ENCODE results near the gene CMIP. TPM values are rescaled to one million over a fixed set of nuclear protein-coding genes. Genes with fewer than 3 reads are reported as not detected.

The CMIP gene
- polyA plus RNA-seq, 1 of the 3 experiments (the other 2 are of a cell fraction) = 5.4 TPM

DNA sequence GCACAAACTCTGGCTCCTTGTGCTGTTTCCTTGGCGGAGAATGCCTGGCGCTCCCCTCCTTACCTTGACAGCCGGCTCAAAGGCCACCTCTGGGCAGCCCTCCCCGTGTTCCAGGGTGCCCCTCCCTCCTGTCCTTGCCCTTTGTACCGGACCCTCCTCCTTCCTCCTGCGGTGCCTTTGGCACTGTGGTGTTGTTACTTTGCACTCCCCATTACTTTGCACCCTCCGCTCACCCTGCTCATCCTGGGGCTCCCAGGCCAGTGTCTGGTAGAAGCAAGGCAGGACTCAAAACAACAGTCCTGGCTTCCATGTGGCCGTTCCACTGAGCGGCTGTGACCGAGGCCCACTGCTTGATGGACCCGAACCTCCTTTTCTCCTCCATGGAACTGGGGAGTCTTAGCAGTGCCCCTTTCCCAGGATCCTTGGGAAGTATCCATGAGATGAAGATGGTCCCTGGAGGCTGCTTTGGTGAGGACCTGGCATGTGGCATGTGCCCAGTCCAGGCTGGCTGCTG, 147.8 kb downstream of the CMIP start:
- WGBS (ENCODE audit: low lambda C conversion rate) = 93% methylated on average over 11 of the region's 11 CpGs
- 0 out of 2 replicates have a peak, but pooled peaks cover 3% of the 10 kb centered on the region for H4K20me1 ChIP-seq (ENCODE audit: insufficient read depth)
- CTCF ChIA-PET = interaction anchor here (1.3 kb wide), 1 partner anchor 189 kb away, joined by 4 read pairs; no protein-coding TSS in a partner anchor

More for the DNA sequence above, 147.8 kb downstream of the CMIP start:
- Histone ChIP-seq H3K4me1 (ENCODE audit: control insufficient read depth in 1 of 2, insufficient read depth in 2 of 2, low read depth in 1 of 2, low read length in 1 of 2) (peaks cover 0 to 5% of the 10 kb centered on the region in 2 experiments; a peak in 1 of 4 replicates), H3K9me2 (no peaks in the 10 kb centered on the region), H3K36me3 (replicated peaks in 1 of 2; ENCODE audit: control insufficient read depth in 1 of 2, insufficient read depth in 2 of 2, low read length in 1 of 2) (no peaks in the 10 kb centered on the region), H3K79me2 (ENCODE audit: insufficient read depth) (no peaks in the 10 kb centered on the region), H3F3A (replicated peaks; ENCODE audit: insufficient read depth) (no peaks in the 10 kb centered on the region), H3K4me2 (no peak overlapping the region), H3K27me3 (ENCODE audit: insufficient read depth) (no peaks in the 10 kb centered on the region), H3K4me3 (ENCODE audit: low read depth in 2 of 2, low read length in 1 of 2) (no peak overlapping the region), H3K27ac (ENCODE audit: low read depth in 2 of 2, low read length in 1 of 2) (no peak overlapping the region), H3K9ac (no peak overlapping the region), H3K9me3 (no peaks in the 10 kb centered on the region), H2AFZ (ENCODE audit: low read depth) (no peak overlapping the region)
- DNase-seq = no peak
- POLR2A ChIA-PET = no interaction called here
- TF ChIP-seq GATA2 (CRISPR knock-in tag; IDR thresholded peaks at IDR 0.05) (no peak), SMC3 (IDR thresholded peaks at IDR 0.05; ENCODE audit: low read depth, low read length) (no peak), RXRA (IDR thresholded peaks at IDR 0.05; ENCODE audit: borderline replicate concordance, low read depth) (no peak), RFX5 (IDR thresholded peaks at IDR 0.05; ENCODE audit: low read length) (no peak), REST (IDR thresholded peaks at IDR 0.05; ENCODE audit: low read depth, low read length) (no peak), YY1 (IDR thresholded peaks at IDR 0.05; ENCODE audit: low read depth) (no peak), TAF1 (IDR thresholded peaks at IDR 0.05; ENCODE audit: borderline replicate concordance, low read depth, low read length) (no peak), RCOR1 (IDR thresholded peaks at IDR 0.05; ENCODE audit: low read length) (no peak), USF2 (IDR thresholded peaks at IDR 0.05; ENCODE audit: borderline replicate concordance, low read depth, low read length) (no peak), MEF2A (IDR thresholded peaks at IDR 0.05; ENCODE audit: borderline replicate concordance, low read depth) (no peak), FOXM1 (IDR thresholded peaks at IDR 0.05; ENCODE audit: low read depth) (no peak)
- TF ChIP-seq, protein P1, sequence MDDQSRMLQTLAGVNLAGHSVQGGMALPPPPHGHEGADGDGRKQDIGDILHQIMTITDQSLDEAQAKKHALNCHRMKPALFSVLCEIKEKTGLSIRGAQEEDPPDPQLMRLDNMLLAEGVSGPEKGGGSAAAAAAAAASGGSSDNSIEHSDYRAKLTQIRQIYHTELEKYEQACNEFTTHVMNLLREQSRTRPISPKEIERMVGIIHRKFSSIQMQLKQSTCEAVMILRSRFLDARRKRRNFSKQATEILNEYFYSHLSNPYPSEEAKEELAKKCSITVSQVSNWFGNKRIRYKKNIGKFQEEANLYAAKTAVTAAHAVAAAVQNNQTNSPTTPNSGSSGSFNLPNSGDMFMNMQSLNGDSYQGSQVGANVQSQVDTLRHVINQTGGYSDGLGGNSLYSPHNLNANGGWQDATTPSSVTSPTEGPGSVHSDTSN (IDR thresholded peaks at IDR 0.05) = no peak
- TF ChIP-seq, protein P2, sequence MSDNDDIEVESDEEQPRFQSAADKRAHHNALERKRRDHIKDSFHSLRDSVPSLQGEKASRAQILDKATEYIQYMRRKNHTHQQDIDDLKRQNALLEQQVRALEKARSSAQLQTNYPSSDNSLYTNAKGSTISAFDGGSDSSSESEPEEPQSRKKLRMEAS (IDR thresholded peaks at IDR 0.05; ENCODE audit: low read depth) = no peak

Data from SK-N-SH (cell line).